Breast epithelium (tissue), 3 donors: ENCODE measurements around the gene CARS2.

Experiments
- CTCF ChIP-seq, 3 donors: fragments of 450-650 bp; IDR thresholded peaks; one replicate each; pipeline ENCODE4 v1.5.1; 2016 to 2017; ENCODE audit warnings: antibody characterized with exemption in 3 of 3, mild to moderate bottlenecking in 3 of 3, moderate library complexity in 3 of 3
- POLR2A ChIP-seq: fragments of 450-650 bp; IDR thresholded peaks from one replicate; pipeline ENCODE4 v1.6.1; 2016; ENCODE audit warnings: antibody characterized with exemption, mild to moderate bottlenecking, moderate library complexity

DNA sequence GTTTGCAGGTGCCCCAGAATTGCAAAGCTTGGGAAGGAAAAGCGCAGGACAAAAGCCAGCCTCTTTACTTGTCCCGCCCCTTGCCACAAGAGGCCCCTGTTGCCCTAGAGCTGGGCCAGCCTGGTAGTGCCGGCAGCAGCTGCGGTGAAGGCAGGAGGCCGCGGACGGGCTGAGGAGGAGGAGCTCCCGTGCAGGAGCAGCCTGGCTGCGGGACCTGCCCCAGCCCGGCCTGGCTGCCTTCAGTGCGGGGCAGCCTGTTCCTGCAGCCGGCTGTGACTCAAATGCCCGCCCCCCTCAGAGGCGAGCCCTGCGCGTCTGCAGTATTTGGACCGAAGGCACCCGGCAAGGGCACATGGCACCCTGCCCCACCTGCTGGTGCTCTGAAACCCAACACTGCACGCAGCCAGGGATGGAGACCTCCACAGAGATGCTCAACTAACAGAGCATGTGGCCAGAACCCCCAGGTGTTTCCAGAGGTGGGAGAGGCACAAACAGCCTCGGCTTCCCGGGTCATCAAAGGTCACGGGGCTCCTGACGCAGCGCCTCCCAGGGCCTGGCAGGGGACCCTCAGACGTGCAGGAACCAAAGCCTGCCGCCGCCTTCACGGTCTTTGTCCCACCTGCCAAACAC lies 60.9 kb downstream of the CARS2 start:
- TF ChIP-seq CTCF (IDR thresholded peaks at IDR 0.05) (peak in 1 of 3 donors; percentile 34), POLR2A (no peak)
